Ovary (tissue), 3 donors: ENCODE measurements around the gene PTPRK.

Source experiments
- CTCF ChIP-seq, 3 donors: fragments of 450-650 bp in 2 of 3; fragments of 200-600 bp in 1 of 3; IDR thresholded peaks; one replicate each; pipeline versions ENCODE4 v1.5.1 to v1.8.0; 2016 to 2022; ENCODE audit warnings: antibody characterized with exemption in 3 of 3, mild to moderate bottlenecking in 1 of 3
- POLR2A ChIP-seq: fragments of 450-650 bp; IDR thresholded peaks from one replicate; pipeline ENCODE4 v1.6.1; 2017; ENCODE audit warnings: antibody characterized with exemption, mild to moderate bottlenecking, moderate library complexity
- donor health status: DM: no; HTN: no; CAD: no.

DNA sequence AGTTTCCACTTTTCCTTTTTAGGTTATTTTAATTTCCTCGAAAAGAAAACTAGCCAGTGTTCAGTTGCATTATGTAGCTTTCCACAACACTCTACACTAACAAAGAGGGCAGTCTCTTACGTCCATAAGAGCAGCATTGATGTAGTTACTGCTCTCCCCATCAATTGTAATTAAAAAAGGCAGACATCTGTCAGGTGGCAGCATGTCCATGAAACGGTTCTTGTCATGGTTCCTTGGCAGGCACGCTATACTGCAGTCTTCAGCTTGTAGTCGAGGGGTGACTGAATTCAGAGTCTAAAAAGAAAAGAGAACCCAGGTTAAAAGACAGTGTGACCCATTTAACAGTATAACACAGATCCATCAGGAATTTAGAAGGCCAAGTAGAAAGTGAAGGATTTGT lies 539.4 kb downstream of the PTPRK start:
- TF ChIP-seq CTCF (IDR thresholded peaks at IDR 0.05) = no peak
- no peak for TF ChIP-seq POLR2A
